ENCODE data around the gene ZNF581.

ZNF581 gene

GRCh38 chr19:55635856-55636440, 7.5 kb upstream of the ZNF581 start:
- Histone ChIP-seq H3K4me3 (ENCODE audit: low read depth, low read length) (peak overlapping the region; percentile 88), H3K9ac (ENCODE audit: low read depth, low read length) (peak overlapping the region; percentile 91), H3K9me3 (ENCODE audit: control insufficient read depth, insufficient read depth, low read length) (no peaks in the 10 kb centered on the region), H3K4me1 (ENCODE audit: control insufficient read depth, insufficient read depth, low read length) (peaks cover 9% of the 10 kb centered on the region), H3K27me3 (ENCODE audit: control insufficient read depth, insufficient read depth, low read length) (no peaks in the 10 kb centered on the region), H3K27ac (ENCODE audit: low read depth, low read length) (no peak overlapping the region), H3K36me3 (ENCODE audit: control insufficient read depth, insufficient read depth, low read length) (no peaks in the 10 kb centered on the region)

DNA sequence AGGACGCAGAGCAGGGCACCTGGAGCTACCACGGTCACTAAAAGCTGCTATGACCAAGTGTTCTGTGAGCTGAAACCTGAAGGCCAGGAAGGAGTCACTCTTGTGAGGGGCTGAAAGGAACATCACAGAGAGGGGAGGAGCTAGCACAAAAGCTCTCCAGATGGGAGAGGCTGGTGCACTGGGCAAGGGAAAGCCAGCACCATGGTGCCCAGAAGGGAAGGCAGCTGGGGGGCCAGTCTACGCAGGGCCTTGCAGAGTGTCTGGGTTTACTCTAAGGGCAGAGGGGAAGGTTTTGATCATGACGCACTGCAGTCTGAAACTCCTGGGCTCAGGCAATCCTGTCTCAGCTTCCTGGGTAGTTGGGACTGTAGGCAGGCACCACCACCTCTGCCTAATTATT, 6.7 kb upstream of the ZNF581 start:
- Histone ChIP-seq H3K4me1 (ENCODE audit: control insufficient read depth, insufficient read depth, low read length) (peaks cover 9% of the 10 kb centered on the region), H3K9me3 (ENCODE audit: control insufficient read depth, insufficient read depth, low read length) (no peaks in the 10 kb centered on the region), H3K27ac (ENCODE audit: low read depth, low read length) (no peak overlapping the region), H3K4me3 (ENCODE audit: low read depth, low read length) (no peak overlapping the region), H3K9ac (ENCODE audit: low read depth, low read length) (no peak overlapping the region), H3K36me3 (ENCODE audit: control insufficient read depth, insufficient read depth, low read length) (no peaks in the 10 kb centered on the region), H3K27me3 (ENCODE audit: control insufficient read depth, insufficient read depth, low read length) (no peaks in the 10 kb centered on the region)

DNA sequence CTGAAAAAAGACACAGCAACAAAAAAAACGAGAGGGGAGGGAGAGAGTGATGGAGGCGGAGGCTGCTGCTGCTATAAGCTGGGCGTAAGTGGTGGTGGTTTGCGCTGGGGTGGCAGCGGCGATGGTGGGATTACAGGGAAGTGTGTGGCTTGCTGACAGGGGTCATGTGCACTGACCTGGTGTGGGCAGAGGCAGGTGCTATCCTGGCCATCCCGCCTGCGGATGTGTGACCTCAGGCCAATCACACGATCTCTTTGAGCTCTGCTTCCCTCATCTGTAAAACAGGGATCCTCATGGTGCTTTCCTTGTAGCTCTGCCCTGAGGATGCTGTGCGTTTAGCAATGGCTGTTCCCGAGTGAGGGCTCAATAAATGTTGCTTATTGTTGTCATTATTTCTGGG, 5.9 kb upstream of the ZNF581 start:
- Histone ChIP-seq H3K27ac (ENCODE audit: low read depth, low read length) (no peak overlapping the region), H3K4me3 (ENCODE audit: low read depth, low read length) (no peak overlapping the region), H3K36me3 (ENCODE audit: control insufficient read depth, insufficient read depth, low read length) (no peaks in the 10 kb centered on the region), H3K9ac (ENCODE audit: low read depth, low read length) (no peak overlapping the region), H3K27me3 (ENCODE audit: control insufficient read depth, insufficient read depth, low read length) (no peaks in the 10 kb centered on the region), H3K4me1 (ENCODE audit: control insufficient read depth, insufficient read depth, low read length) (peaks cover 9% of the 10 kb centered on the region), H3K9me3 (ENCODE audit: control insufficient read depth, insufficient read depth, low read length) (no peaks in the 10 kb centered on the region)

DNA sequence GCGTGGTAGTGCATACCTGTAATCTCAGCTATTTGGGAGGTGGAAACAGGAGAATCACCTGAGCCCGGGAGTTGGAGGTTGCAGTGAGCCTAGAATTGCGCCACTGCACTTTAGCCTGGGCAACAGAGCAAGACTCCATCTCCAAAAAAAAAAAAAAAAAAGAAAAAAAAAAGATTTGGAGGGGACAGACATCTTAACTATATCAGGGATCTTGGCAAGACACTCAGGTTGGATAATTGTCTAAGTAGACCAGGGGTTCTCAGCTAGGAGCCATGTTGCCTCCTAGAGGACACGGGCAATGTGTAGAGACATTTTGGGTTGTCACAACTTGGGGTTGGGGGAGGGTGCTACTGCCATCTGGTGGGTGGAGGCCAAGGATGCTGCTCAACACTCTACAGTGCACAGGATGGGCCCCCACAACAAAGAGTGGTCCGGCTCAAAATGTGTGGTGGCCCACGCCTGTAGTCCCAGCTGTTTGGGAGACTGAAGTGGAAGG, 4.5 kb upstream of the ZNF581 start:
- H3K9me3 ChIP-seq (ENCODE audit: control insufficient read depth, insufficient read depth, low read length) = no peaks in the 10 kb centered on the region
- no peak overlapping the region for H3K4me3 ChIP-seq (ENCODE audit: low read depth, low read length)
- H3K27me3 ChIP-seq (ENCODE audit: control insufficient read depth, insufficient read depth, low read length) = no peaks in the 10 kb centered on the region
- no peak overlapping the region for H3K9ac ChIP-seq (ENCODE audit: low read depth, low read length)
- H3K36me3 ChIP-seq (ENCODE audit: control insufficient read depth, insufficient read depth, low read length) = no peaks in the 10 kb centered on the region
- H3K4me1 ChIP-seq (ENCODE audit: control insufficient read depth, insufficient read depth, low read length) = peaks cover 14% of the 10 kb centered on the region
- no peak overlapping the region for H3K27ac ChIP-seq (ENCODE audit: low read depth, low read length)

- Histone ChIP-seq H3K27ac (ENCODE audit: low read depth, low read length) (peak overlapping the region; percentile 90), H3K4me3 (ENCODE audit: low read depth, low read length) (peak overlapping the region; percentile 76), H3K9me3 (ENCODE audit: control insufficient read depth, insufficient read depth, low read length) (no peaks in the 10 kb centered on the region), H3K4me1 (ENCODE audit: control insufficient read depth, insufficient read depth, low read length) (peaks cover 14% of the 10 kb centered on the region), H3K9ac (ENCODE audit: low read depth, low read length) (no peak overlapping the region), H3K27me3 (ENCODE audit: control insufficient read depth, insufficient read depth, low read length) (no peaks in the 10 kb centered on the region), H3K36me3 (ENCODE audit: control insufficient read depth, insufficient read depth, low read length) (peaks cover 8% of the 10 kb centered on the region)
Observed at GRCh38 chr19:55640043-55640576, 3.3 kb upstream of the ZNF581 start.

GRCh38 chr19:55640577-55641425, 2.6 kb upstream of the ZNF581 start, which contains the start of gene ZNF580:
Gene ZNF580 (plus strand): TSS chr19:55641002. CDS start chr19:55642509, 1,507 bp downstream.
- peak within 1 kb of the TSS; percentile 79 for H3K9ac ChIP-seq (ENCODE audit: low read depth, low read length)
- no peaks in the 10 kb centered on the region for H3K27me3 ChIP-seq (ENCODE audit: control insufficient read depth, insufficient read depth, low read length)
- no peaks in the 10 kb centered on the region for H3K9me3 ChIP-seq (ENCODE audit: control insufficient read depth, insufficient read depth, low read length)
- H3K36me3 ChIP-seq (ENCODE audit: control insufficient read depth, insufficient read depth, low read length) = peaks cover 15% of the 10 kb centered on the region
- H3K27ac ChIP-seq (ENCODE audit: low read depth, low read length) = peak within 1 kb of the TSS; percentile 90
- H3K4me1 ChIP-seq (ENCODE audit: control insufficient read depth, insufficient read depth, low read length) = peaks cover 11% of the 10 kb centered on the region
- H3K4me3 ChIP-seq (ENCODE audit: low read depth, low read length) = peak within 1 kb of the TSS; percentile 76

GRCh38 chr19:55641426-55642152, 1.9 kb upstream of the ZNF581 start:
- H3K36me3 ChIP-seq (ENCODE audit: control insufficient read depth, insufficient read depth, low read length) = peaks cover 16% of the 10 kb centered on the region
- no peaks in the 10 kb centered on the region for H3K9me3 ChIP-seq (ENCODE audit: control insufficient read depth, insufficient read depth, low read length)
- H3K27me3 ChIP-seq (ENCODE audit: control insufficient read depth, insufficient read depth, low read length) = no peaks in the 10 kb centered on the region
- H3K9ac ChIP-seq (ENCODE audit: low read depth, low read length) = peak overlapping the region; percentile 79
- peak overlapping the region; percentile 90 for H3K27ac ChIP-seq (ENCODE audit: low read depth, low read length)
- H3K4me1 ChIP-seq (ENCODE audit: control insufficient read depth, insufficient read depth, low read length) = peaks cover 8% of the 10 kb centered on the region; the same call in 1 of the 2 replicates
- H3K4me3 ChIP-seq (ENCODE audit: low read depth, low read length) = peak overlapping the region; percentile 76

DNA sequence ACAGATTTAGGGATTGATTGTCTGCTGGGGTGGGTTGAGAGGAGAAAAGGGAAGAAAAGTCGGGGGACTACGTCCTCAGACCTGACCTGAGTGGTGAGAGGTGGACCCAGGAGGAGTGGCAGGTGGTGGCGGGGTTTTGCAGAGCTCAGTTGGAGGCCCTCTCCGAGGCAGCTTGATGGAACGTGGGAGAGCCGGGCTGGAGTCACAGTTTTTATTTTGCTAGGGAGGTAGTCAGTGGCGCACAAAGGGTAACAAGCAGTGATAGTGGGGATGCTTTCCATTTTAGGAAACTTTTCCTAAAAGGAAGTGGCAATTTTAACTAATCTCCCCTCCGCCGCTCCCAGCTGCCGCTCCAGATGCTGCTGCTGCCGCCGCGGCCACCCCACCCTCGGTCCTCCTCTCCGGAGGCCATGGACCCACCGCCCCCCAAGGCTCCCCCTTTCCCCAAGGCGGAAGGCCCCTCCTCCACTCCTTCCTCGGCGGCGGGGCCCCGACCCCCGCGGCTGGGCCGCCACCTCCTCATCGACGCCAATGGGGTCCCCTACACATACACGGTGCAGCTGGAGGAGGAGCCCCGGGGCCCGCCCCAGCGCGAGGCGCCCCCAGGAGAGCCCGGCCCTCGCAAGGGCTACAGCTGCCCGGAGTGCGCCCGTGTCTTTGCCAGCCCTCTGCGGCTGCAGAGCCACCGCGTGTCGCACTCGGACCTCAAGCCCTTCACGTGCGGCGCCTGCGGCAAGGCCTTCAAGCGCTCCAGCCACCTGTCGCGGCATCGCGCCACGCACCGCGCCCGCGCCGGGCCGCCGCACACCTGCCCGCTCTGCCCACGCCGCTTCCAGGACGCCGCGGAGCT, 1.1 kb upstream of the ZNF581 start:
- Histone ChIP-seq H3K27ac (ENCODE audit: low read depth, low read length) (peak overlapping the region; percentile 90), H3K36me3 (ENCODE audit: control insufficient read depth, insufficient read depth, low read length) (peaks cover 16% of the 10 kb centered on the region), H3K4me1 (ENCODE audit: control insufficient read depth, insufficient read depth, low read length) (peaks cover 14% of the 10 kb centered on the region), H3K27me3 (ENCODE audit: control insufficient read depth, insufficient read depth, low read length) (no peaks in the 10 kb centered on the region), H3K4me3 (ENCODE audit: low read depth, low read length) (peak overlapping the region; percentile 76), H3K9me3 (ENCODE audit: control insufficient read depth, insufficient read depth, low read length) (no peaks in the 10 kb centered on the region), H3K9ac (ENCODE audit: low read depth, low read length) (peak overlapping the region; percentile 73)

GRCh38 chr19:55643887-55644176, 383 bp downstream of the ZNF581 start:
- peaks cover 16% of the 10 kb centered on the region for H3K36me3 ChIP-seq (ENCODE audit: control insufficient read depth, insufficient read depth, low read length)
- peak overlapping the region; percentile 72 for H3K27ac ChIP-seq (ENCODE audit: low read depth, low read length)
- peaks cover 16% of the 10 kb centered on the region for H3K4me1 ChIP-seq (ENCODE audit: control insufficient read depth, insufficient read depth, low read length)
- no peaks in the 10 kb centered on the region for H3K27me3 ChIP-seq (ENCODE audit: control insufficient read depth, insufficient read depth, low read length)
- peak overlapping the region; percentile 73 for H3K9ac ChIP-seq (ENCODE audit: low read depth, low read length)
- H3K4me3 ChIP-seq (ENCODE audit: low read depth, low read length) = peak overlapping the region; percentile 76
- H3K9me3 ChIP-seq (ENCODE audit: control insufficient read depth, insufficient read depth, low read length) = no peaks in the 10 kb centered on the region

DNA sequence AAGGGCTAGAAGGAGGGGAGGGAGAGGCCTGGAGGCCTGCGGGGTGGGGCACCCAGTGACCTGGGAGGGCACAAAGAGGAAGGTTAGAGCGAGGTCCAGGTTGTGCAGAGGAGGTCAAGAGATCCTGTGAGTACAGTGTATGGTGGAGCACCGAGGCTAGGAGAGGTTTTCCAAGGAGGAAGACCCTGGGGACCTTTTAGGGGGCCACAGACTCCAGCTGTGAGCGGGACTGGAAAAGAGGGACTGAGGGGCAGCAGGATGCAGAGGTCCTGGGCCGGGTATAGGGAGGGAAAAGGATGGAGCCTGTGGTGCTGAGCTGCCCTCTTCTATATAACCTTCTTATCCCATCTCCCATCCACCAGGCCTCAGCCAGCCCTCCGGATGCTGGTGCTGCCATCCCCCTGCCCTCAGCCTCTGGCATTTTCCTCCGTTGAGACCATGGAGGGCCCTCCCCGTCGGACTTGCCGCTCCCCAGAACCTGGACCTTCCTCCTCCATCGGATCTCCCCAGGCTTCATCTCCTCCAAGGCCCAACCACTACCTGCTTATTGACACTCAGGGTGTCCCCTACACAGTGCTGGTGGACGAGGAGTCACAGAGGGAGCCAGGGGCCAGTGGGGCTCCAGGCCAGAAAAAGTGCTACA, 863 bp downstream of the ZNF581 start:
- H3K36me3 ChIP-seq (ENCODE audit: control insufficient read depth, insufficient read depth, low read length) = peaks cover 16% of the 10 kb centered on the region
- H3K4me1 ChIP-seq (ENCODE audit: control insufficient read depth, insufficient read depth, low read length) = peaks cover 16% of the 10 kb centered on the region
- peak overlapping the region; percentile 72 for H3K27ac ChIP-seq (ENCODE audit: low read depth, low read length)
- H3K27me3 ChIP-seq (ENCODE audit: control insufficient read depth, insufficient read depth, low read length) = no peaks in the 10 kb centered on the region
- no peaks in the 10 kb centered on the region for H3K9me3 ChIP-seq (ENCODE audit: control insufficient read depth, insufficient read depth, low read length)
- H3K4me3 ChIP-seq (ENCODE audit: low read depth, low read length) = peak overlapping the region; percentile 76
- peak overlapping the region; percentile 73 for H3K9ac ChIP-seq (ENCODE audit: low read depth, low read length)

Measured in HUES48 (cell line).